DMS 273 (cell line): ENCODE results near the gene TAF11.
A peak's percentile ranks its signal among the peaks of the same experiment; 100 is the strongest.
"Not testable (repeated sequence)": the region's sequence is repeated elsewhere in the genome, so short reads cannot be mapped to it uniquely, and the experiment has no call there.

Source experiments
- DNase-seq: peaks from one replicate; lab custom pipeline; 2025; ENCODE audit not compliant: unreplicated experiment; lab: John Stamatoyannopoulos, UW

Gene TAF11, protein sequence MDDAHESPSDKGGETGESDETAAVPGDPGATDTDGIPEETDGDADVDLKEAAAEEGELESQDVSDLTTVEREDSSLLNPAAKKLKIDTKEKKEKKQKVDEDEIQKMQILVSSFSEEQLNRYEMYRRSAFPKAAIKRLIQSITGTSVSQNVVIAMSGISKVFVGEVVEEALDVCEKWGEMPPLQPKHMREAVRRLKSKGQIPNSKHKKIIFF

GRCh38 chr6:34887753-34888513 is at the start of gene TAF11:
Gene TAF11, minus strand, starts transcription at chr6:34888042. Its CDS starts 85 bp downstream, at chr6:34887957.
- DNase-seq, result peak; percentile 98

DNA sequence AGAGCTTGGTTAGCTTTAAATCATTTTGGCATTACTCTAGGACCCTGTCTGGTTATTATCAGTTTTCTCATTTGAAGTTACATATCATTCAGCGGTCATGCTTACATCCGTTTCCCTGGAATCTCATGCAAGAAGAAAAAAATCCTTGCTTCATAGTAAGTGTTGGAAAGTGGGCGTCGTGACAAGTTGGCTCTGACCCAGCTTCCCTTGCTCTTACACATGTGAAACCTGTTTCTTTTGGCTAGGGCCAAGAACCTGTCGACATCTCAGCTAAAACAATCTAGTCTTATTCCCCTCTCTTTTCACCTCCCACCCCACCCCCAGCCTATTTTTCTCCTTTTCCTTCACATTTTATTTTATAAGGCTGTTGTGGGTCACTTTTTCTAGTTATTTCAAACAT is 46.7 kb upstream of the TAF11 start:
- peak; percentile 77 for DNase-seq

GRCh38 chr6:34932202-34932601 is 44.4 kb upstream of the TAF11 start:
- DNase-seq, result not testable (repeated sequence)

DNA sequence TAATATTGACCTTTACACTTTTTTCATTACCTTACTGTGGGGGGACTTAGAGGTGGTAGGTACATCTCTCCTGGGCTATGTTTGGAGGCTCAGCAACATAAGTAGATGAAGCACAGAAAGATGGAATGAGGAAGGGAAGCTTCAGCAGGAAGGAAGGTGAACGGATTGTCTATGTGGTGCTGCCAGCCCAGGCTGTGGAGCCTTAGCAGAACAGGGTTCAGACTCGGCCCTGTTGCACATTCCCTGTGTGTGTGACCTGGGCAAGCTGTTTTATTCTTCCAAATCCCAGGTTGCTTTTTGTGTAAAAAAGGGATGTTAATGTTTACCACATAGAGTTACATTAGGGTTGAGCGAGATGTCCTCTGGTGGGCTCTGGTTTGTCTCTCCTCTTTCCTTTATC is 42.4 kb upstream of the TAF11 start:
- no peak for DNase-seq

DNA sequence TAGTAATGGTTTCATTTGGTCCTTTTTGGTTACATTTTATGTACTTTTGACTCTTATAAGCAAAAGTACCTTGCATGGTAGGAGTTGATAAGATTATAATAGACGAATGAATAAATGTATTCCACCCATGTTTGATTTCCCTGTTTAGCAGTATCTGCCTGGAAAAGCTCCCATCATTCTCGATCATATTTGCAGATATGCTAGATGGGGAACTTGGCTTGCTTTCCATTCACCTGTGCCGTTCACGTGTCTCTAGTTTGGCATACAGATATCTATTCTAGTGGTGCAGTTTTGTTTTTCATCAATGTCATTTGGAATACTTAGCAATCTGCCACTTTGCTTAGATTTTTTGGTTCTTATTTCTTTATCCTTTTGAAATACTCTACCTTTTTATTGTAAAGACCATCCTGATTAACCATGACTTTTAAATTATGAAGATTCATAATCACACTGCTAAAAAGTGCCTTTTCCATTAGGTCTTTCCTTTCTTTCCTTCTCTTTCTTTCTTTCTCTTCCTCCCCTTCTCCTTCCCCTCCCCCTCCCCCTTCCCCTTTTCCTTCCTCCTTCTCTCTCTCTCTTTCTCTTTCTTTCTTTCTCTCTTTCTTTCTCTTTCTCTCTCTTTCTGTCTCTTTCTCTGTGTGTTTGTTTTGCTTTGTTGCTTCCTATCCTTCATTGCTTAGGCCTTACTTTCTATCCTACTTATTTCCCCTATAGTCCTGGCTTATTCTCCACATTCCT is 41.6 kb upstream of the TAF11 start:
- DNase-seq, result no peak

GRCh38 chr6:34928695-34929094 is 40.9 kb upstream of the TAF11 start:
- DNase-seq, result no peak

DNA sequence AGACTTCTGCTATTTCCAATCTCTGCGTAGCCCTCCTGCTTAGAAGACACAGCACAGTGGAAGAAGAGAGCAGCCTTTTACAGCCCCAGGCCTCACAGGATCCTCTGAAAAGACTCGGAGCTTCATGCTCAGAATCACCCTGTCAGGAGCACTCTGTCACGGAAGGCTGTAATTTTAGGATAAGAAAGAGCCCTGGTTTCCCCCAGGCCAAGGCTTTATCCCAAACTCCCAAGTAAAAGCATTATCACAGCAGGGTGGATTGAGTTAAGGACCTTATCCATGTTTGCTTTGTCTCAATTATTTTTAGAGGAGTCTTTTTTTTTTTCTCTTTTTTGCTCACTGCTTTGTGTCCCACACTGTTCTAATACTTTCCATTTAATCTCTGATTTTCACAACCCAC is 40.4 kb upstream of the TAF11 start:
- no peak for DNase-seq

DNA sequence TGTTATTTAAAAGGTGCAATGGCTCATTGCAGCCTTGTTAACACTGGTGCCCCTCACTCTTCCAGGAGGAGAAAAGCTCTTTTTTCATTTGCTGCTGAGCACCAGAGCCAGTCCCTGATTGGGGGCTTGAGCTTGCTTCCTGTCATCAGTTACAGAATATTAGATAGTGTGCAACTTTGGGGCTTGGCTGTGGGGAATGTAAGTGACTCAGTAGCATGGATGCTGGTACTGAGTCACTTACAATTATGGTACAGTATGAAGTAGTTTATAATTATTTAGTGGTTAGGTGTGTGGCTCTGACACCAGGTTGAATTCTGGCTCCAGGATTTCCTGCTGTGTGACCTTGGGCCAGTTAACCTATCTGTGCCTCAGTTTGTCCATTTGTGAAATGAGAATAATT is 38.8 kb upstream of the TAF11 start:
- DNase-seq, result no peak

DNA sequence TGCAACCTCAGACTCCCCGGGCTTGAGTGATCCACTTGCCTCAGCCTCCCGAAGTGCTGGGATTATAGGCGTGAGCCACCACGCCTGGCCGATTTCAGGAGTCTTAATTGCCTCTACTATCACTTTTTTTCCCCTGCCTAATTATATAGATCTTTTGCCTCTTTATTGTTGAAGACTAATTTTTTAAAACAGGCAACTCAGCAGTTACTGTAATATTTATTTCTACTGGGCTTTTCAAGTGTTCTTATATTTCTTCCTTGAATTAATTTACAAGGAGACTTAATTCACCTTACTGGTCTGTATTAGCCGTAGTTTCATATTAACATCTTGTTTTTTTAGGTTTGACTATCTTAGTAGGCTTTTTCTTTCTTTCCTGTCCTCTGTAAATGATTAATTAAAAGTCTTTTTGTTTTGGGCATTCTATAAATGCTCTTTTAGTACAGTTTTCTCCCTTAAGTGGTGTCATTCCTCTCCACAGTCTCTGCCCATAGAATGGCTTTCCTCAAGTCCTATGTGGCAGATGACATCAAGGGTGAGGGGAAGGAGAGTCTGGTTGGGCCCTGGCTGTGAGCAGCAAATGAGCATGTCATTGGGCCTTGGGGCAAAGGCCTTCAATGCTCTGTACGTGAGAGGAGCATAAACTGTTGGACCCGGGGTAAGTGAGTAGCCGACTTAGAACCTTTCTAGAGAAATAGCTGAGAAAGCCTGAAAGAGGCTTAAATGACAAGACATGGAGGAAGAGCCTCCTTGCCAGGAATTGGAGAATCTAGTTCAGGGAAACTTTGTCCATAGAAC is 37.2 kb upstream of the TAF11 start:
- DNase-seq, result no peak

DNA sequence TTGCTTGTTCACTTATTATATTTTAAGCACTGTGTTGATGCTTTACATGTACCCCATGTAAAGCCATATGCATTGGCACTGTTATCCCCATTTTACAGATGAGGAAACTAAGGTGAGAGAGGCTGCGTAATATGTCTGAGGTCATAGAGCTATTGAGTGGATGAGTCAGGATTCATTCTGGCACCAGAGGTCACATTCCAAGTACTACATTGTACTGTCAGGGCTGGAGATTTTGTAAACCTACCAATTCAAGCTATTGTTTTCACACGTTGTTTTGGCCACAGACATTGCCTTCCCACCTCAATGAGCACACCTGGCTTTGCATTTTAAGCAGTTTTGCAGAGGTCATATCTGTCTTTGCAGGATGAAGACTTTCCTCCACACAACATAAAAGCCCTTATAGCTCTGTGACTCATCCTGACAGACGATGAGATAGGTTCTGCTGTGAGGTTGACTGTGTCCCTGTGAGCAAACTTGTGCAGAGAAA is 34.4 kb upstream of the TAF11 start:
- no peak for DNase-seq

GRCh38 chr6:34920097-34920496 is 32.3 kb upstream of the TAF11 start:
- DNase-seq, result no peak

GRCh38 chr6:34919651-34920050 is 31.8 kb upstream of the TAF11 start:
- no peak for DNase-seq

GRCh38 chr6:34917626-34918285 is 29.9 kb upstream of the TAF11 start:
- DNase-seq, result no peak

DNA sequence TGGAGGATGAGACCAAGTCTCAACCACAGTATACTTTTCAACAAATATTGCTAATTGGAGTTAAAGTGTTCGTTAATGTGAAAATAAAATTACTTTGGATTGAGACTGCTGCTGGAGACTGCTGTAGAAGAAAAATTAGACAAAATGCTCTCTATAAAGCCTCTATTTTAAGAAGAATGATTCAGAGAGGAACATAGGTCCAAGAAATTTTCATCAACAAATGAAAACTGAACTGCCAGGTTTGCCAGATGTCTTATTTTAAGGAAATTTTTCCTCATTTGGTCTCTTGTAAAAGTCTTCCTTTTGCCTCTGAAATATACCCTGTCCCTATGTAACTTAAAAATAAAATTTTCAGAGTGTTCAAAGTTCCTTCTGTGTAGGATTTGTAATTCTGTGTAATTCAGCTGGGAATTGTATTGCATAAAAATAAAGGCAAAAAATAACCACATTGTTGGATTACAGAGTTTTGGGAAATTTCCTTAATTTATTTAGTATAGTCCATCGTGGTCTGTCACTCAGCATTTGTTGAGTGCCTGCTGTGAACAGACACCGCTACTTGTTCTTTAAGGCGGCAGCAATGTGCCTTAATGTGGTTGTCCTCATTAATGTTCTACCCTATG is 28.6 kb upstream of the TAF11 start:
- no peak for DNase-seq

GRCh38 chr6:34914358-34914757 is 26.5 kb upstream of the TAF11 start:
- no peak for DNase-seq

- no peak for DNase-seq
These were observed 25.0 kb upstream of the TAF11 start for GRCh38 chr6:34912715-34913464.

DNA sequence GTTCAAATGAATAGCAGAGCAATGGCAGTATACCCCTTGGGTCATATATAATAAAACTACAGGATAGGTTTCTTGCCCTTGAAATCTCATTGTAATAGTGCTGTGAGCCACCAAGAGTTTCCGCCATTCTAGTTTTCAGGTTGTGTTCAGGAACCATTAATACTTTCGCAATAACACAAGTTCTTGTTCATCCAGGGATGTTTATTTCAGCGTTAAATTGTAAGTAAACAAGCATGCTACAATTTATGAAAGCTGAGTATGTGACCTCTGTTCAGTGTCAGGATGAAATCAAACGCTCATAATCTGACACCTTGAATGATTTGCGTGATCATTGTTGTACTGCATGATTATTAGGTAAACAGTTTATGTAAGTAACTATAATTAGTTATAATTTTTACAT is 24.0 kb upstream of the TAF11 start:
- no peak for DNase-seq

- DNase-seq, result no peak
These were observed 21.6 kb upstream of the TAF11 start for GRCh38 chr6:34909320-34909883.

DNA sequence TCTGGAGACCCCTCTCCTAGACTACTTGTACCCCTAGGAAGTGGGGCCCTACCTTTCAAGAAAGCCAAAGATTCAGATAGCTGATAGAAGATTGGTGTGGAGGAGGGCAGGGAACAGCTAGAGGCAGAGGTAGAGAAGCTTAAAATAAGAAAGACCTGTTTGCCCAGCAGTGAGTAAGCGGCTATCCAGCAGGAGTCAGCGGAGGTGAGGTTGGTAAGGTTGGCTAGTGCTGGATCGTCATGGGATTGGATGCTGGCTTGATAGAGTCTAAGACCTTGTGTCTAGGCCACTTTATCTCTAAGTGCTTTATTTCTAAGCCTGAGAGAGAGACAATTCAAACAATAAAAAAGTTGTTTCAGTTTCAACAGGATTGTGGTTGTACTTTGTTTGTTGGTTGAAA is 20.4 kb upstream of the TAF11 start:
- DNase-seq, result no peak
